Peyer's patch (tissue), 4 donors: ENCODE measurements around the gene LAMC3.

ENCODE experiments used
- POLR2A ChIP-seq, 2 donors: fragments of 450-650 bp; IDR thresholded peaks; one replicate each; pipeline ENCODE4 v1.5.1; 2017; ENCODE audit warnings: antibody characterized with exemption in 2 of 2, mild to moderate bottlenecking in 2 of 2, moderate library complexity in 2 of 2
- TF ChIP-seq, protein P1 (sequence below), 6 experiments: fragments of 450-650 bp in 4 of 6; fragments of 200-600 bp in 2 of 6; sonication (generic) in 1 of 6; IDR thresholded peaks; one replicate each; pipeline ENCODE4 v1.5.1; 2017 to 2019; ENCODE audit warnings: antibody characterized with exemption in 6 of 6, mild to moderate bottlenecking in 3 of 6, moderate library complexity in 1 of 6

DNA sequence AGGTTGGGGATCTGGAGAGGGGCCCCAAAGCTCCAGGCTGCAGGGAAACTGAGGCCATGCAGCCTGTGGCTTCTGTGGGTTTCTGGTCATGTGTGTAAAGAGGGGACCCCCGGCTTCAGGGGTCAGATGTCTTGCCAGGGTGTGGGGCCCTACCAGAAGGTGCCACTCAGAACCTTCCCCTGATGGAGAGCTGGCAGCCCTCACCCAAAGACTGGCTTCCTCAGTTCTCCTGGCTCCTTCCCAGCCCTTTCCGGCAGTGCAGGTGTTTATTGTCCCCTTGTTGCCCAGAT, 11.6 kb upstream of the LAMC3 start:
- TF ChIP-seq, protein P1, sequence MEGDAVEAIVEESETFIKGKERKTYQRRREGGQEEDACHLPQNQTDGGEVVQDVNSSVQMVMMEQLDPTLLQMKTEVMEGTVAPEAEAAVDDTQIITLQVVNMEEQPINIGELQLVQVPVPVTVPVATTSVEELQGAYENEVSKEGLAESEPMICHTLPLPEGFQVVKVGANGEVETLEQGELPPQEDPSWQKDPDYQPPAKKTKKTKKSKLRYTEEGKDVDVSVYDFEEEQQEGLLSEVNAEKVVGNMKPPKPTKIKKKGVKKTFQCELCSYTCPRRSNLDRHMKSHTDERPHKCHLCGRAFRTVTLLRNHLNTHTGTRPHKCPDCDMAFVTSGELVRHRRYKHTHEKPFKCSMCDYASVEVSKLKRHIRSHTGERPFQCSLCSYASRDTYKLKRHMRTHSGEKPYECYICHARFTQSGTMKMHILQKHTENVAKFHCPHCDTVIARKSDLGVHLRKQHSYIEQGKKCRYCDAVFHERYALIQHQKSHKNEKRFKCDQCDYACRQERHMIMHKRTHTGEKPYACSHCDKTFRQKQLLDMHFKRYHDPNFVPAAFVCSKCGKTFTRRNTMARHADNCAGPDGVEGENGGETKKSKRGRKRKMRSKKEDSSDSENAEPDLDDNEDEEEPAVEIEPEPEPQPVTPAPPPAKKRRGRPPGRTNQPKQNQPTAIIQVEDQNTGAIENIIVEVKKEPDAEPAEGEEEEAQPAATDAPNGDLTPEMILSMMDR (IDR thresholded peaks at IDR 0.05) = no peak
- TF ChIP-seq POLR2A (IDR thresholded peaks at IDR 0.05) = no peak
